Stimulated activated CD8-positive, alpha-beta memory T cell treated with anti-CD3 and anti-CD28 coated beads, Interleukin-15, amount 100 ng/mL, for 48 hours (primary cell): ENCODE results near the gene RPRD1B.
"Not testable (repeated sequence)": the region's sequence is repeated elsewhere in the genome, so short reads cannot be mapped to it uniquely, and the experiment has no call there.

ENCODE experiments used
- DNase-seq, 2 donors: peaks; one replicate each; pipeline ENCODE4 v3.0.0-alpha.2; 2020; ENCODE audit warnings: low read depth in 2 of 2

The RPRD1B gene

GRCh38 chr20:38104285-38104684 is 70.7 kb downstream of the RPRD1B start:
- no peak for DNase-seq

GRCh38 chr20:38106461-38106860 is 72.9 kb downstream of the RPRD1B start:
- no peak for DNase-seq

- not testable (repeated sequence) for DNase-seq
These were observed 73.8 kb downstream of the RPRD1B start for GRCh38 chr20:38107386-38107785.

GRCh38 chr20:38107916-38108315 is 74.4 kb downstream of the RPRD1B start:
- not testable (repeated sequence) for DNase-seq

GRCh38 chr20:38108438-38108985 is 75.0 kb downstream of the RPRD1B start:
- DNase-seq, result no peak

- DNase-seq, result no peak
These were observed 75.5 kb downstream of the RPRD1B start for GRCh38 chr20:38108986-38109541.

GRCh38 chr20:38109591-38110524 is 76.3 kb downstream of the RPRD1B start:
- DNase-seq, result no peak

- DNase-seq, result no peak
These were observed 77.1 kb downstream of the RPRD1B start for GRCh38 chr20:38110525-38111178.

- no peak for DNase-seq
These were observed 78.1 kb downstream of the RPRD1B start for GRCh38 chr20:38111366-38112232.

GRCh38 chr20:38112261-38112929 is 78.8 kb downstream of the RPRD1B start:
- no peak for DNase-seq

GRCh38 chr20:38112930-38113294 is 79.4 kb downstream of the RPRD1B start:
- no peak for DNase-seq

- DNase-seq, result no peak
These were observed 80.1 kb downstream of the RPRD1B start for GRCh38 chr20:38113401-38114325.

- no peak for DNase-seq
These were observed 80.8 kb downstream of the RPRD1B start for GRCh38 chr20:38114353-38114791.

GRCh38 chr20:38115205-38115604 is 81.7 kb downstream of the RPRD1B start:
- DNase-seq, result no peak

- DNase-seq, result no peak
These were observed 82.3 kb downstream of the RPRD1B start for GRCh38 chr20:38115896-38116295.

- DNase-seq, result no peak
These were observed 83.0 kb downstream of the RPRD1B start for GRCh38 chr20:38116409-38117165.

GRCh38 chr20:38117205-38117604 is 83.7 kb downstream of the RPRD1B start:
- no peak for DNase-seq

GRCh38 chr20:38117635-38118034 is 84.1 kb downstream of the RPRD1B start:
- no peak for DNase-seq

- DNase-seq, result no peak
These were observed 85.9 kb downstream of the RPRD1B start for GRCh38 chr20:38119446-38119845.
